ENCODE results near the gene GPRIN3.

GRCh38 chr4:89307178-89307445, 488 bp downstream of the GPRIN3 start:
- TF ChIP-seq CTCF (IDR thresholded peaks at IDR 0.05) (no peak), EZH2 (IDR thresholded peaks at IDR 0.05; ENCODE audit: borderline replicate concordance, insufficient read depth, low read depth, low read length, poor library complexity, severe bottlenecking) (no peak)
